Transverse colon (tissue), 4 donors: ENCODE measurements around the gene FBXL13.

Experiments used
- POLR2A ChIP-seq: fragments of 450-650 bp; IDR thresholded peaks from one replicate; pipeline ENCODE4 v1.6.1; 2016; ENCODE audit warnings: antibody characterized with exemption, mild to moderate bottlenecking, moderate library complexity
- POLR2AphosphoS5 ChIP-seq, 3 donors: sonication (generic); formaldehyde crosslinking; IDR thresholded peaks; one replicate each; pipeline ENCODE4 v1.6.1; 2016; ENCODE audit warnings: antibody characterized with exemption in 3 of 3
- TF ChIP-seq, protein P1 (sequence below), 5 experiments: fragments of 200-600 bp in 3 of 5; fragments of 450-650 bp in 2 of 5; sonication (generic) in 3 of 5; IDR thresholded peaks; 1 replicate in 2 of 5; 2 replicates in 3 of 5; pipeline ENCODE4 v1.5.1; 2016 to 2017; ENCODE audit warnings: antibody characterized with exemption in 5 of 5, inconsistent platforms in 3 of 5, mild to moderate bottlenecking in 2 of 5, moderate library complexity in 1 of 5

DNA sequence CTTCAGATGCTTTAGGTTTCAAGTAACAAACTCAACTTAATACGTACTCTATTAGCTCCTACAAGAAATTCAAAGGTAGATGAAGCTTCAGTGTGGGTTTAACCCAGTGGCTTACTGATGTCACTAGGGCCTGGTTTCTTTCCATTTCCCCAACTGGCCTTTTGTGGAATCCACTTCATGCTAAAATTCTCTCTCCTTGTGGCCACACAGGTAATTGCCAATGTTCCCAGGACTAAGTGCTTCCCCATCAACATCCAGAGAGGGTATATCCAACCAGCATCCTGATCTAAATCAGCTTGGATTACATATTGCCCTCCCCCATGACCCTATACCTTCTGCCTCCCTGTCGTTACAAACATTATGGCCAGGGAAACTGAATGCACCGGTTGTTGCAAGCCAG, 10.7 kb downstream of the FBXL13 start:
- TF ChIP-seq, protein P1, sequence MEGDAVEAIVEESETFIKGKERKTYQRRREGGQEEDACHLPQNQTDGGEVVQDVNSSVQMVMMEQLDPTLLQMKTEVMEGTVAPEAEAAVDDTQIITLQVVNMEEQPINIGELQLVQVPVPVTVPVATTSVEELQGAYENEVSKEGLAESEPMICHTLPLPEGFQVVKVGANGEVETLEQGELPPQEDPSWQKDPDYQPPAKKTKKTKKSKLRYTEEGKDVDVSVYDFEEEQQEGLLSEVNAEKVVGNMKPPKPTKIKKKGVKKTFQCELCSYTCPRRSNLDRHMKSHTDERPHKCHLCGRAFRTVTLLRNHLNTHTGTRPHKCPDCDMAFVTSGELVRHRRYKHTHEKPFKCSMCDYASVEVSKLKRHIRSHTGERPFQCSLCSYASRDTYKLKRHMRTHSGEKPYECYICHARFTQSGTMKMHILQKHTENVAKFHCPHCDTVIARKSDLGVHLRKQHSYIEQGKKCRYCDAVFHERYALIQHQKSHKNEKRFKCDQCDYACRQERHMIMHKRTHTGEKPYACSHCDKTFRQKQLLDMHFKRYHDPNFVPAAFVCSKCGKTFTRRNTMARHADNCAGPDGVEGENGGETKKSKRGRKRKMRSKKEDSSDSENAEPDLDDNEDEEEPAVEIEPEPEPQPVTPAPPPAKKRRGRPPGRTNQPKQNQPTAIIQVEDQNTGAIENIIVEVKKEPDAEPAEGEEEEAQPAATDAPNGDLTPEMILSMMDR (IDR thresholded peaks at IDR 0.05), result no peak
- TF ChIP-seq POLR2AphosphoS5 (IDR thresholded peaks at IDR 0.05) (no peak), POLR2A (no peak)
